Sigmoid colon (tissue), 4 donors: ENCODE measurements around the gene NHP2.

ENCODE experiments used
- CTCF ChIP-seq, 4 experiments: fragments of 450-650 bp in 3 of 4; fragments of 200-600 bp in 1 of 4; IDR thresholded peaks; one replicate each; pipeline ENCODE4 v1.5.1; 2016 to 2019; ENCODE audit warnings: antibody characterized with exemption in 4 of 4, mild to moderate bottlenecking in 3 of 4, moderate library complexity in 2 of 4
- EP300 ChIP-seq, 4 donors: sonication (generic); formaldehyde crosslinking; IDR thresholded peaks; one replicate each; pipeline ENCODE4 v1.6.1; 2017; ENCODE audit warnings: antibody characterized with exemption in 4 of 4
- POLR2A ChIP-seq, 2 donors: fragments of 450-650 bp; IDR thresholded peaks; one replicate each; pipeline ENCODE4 v1.6.1; 2016; ENCODE audit warnings: antibody characterized with exemption in 2 of 2, mild to moderate bottlenecking in 2 of 2, moderate library complexity in 2 of 2

GRCh38 chr5:178125253-178125906 lies 28.3 kb downstream of the NHP2 start:
- no peak for TF ChIP-seq CTCF (IDR thresholded peaks at IDR 0.05)
- no peak for TF ChIP-seq POLR2A (IDR thresholded peaks at IDR 0.05)
- no peak for TF ChIP-seq EP300 (IDR thresholded peaks at IDR 0.05)
